Calu3 (cell line): Measurements from ENCODE around the gene CCDC127. TPM values are rescaled to one million over a fixed set of nuclear protein-coding genes. Genes with fewer than 3 reads are reported as not detected.

Source experiments
- BruUV-seq: library from RNA; stranded (reverse); fragments of 400-500 nt; replicated peaks from 2 replicates; lab custom pipeline; 2021; lab: Mats Ljungman, UMichigan
- CTCF ChIA-PET: fragments of 300-600 bp; sonication (Branson Sonifier 250); formaldehyde crosslinking; loops from one replicate; lab custom pipeline; 2022; ENCODE audit warnings: antibody characterized with exemption; lab: Charles Lee
- DNase-seq: peaks from one replicate; pipeline ENCODE4 v3.0.0; 2022
- H3K27ac Mint-ChIP-seq: one replicate; pipeline ENCODE4 v1.8.0; 2022; ENCODE audit warnings: mixed read lengths; ENCODE audit not compliant: unreplicated experiment
- H3K27me3 Mint-ChIP-seq: one replicate; pipeline ENCODE4 v1.8.0; 2022; ENCODE audit warnings: mixed read lengths; ENCODE audit not compliant: unreplicated experiment
- H3K36me3 Mint-ChIP-seq: one replicate; pipeline ENCODE4 v1.8.0; 2022; ENCODE audit warnings: mild to moderate bottlenecking, moderate library complexity, mixed read lengths; ENCODE audit not compliant: insufficient read depth, unreplicated experiment
- H3K4me1 Mint-ChIP-seq: one replicate; pipeline ENCODE4 v1.8.0; 2022; ENCODE audit warnings: mild to moderate bottlenecking, low read depth, mixed read lengths; ENCODE audit not compliant: unreplicated experiment
- H3K4me3 Mint-ChIP-seq: one replicate; pipeline ENCODE4 v1.8.0; 2022; ENCODE audit warnings: mild to moderate bottlenecking, low read depth, moderate library complexity, mixed read lengths; ENCODE audit not compliant: unreplicated experiment
- H3K9me3 Mint-ChIP-seq: one replicate; pipeline ENCODE4 v1.8.0; 2022; ENCODE audit warnings: low read depth, mixed read lengths; ENCODE audit not compliant: unreplicated experiment
- CTCF ChIP-seq: fragments of 200-600 bp; IDR thresholded peaks from one replicate; pipeline ENCODE4 v1.8.0; 2022; ENCODE audit warnings: antibody characterized with exemption; ENCODE audit not compliant: unreplicated experiment
- intact Hi-C: fragments of 100-400 bp; cut with micrococcal nuclease; formaldehyde crosslinking; loops from one replicate; pipeline ENCODE4 v1.10.0; 2022; ENCODE audit not compliant: unreplicated experiment
- total RNA-seq: library from RNA; stranded (reverse); gene quantifications from 2 replicates; pipeline ENCODE4 v1.2.3, GENCODE V29; 2022

CCDC127 gene
- total RNA-seq, 1 experiment from 2014 or later, result 7.3 TPM

- TF ChIP-seq CTCF, result no peak
- CTCF ChIA-PET, result interaction anchor here (0.6 kb wide), 1 partner anchor 9 kb away, joined by 3 read pairs; no protein-coding TSS in a partner anchor
- peaks cover 2% of the 10 kb centered on the region for H3K9me3 Mint-ChIP-seq
- BruUV-seq, result no TSS peak
- intact Hi-C loops, result no loop called here
- no peak overlapping the region for H3K4me3 Mint-ChIP-seq
- no peaks in the 10 kb centered on the region for H3K4me1 Mint-ChIP-seq
- no peak overlapping the region for H3K27ac Mint-ChIP-seq
- H3K36me3 Mint-ChIP-seq, result no peaks in the 10 kb centered on the region
- no peak for DNase-seq
- peaks cover 61% of the 10 kb centered on the region for H3K27me3 Mint-ChIP-seq
These were observed 63.1 kb downstream of the CCDC127 start for GRCh38 chr5:154826-155225.

GRCh38 chr5:154236-154635, 63.7 kb downstream of the CCDC127 start:
- no TSS peak for BruUV-seq
- Mint-ChIP-seq H3K9me3 (peaks cover 4% of the 10 kb centered on the region), H3K4me1 (no peaks in the 10 kb centered on the region), H3K27me3 (peaks cover 55% of the 10 kb centered on the region), H3K4me3 (no peak overlapping the region), H3K36me3 (no peaks in the 10 kb centered on the region), H3K27ac (no peak overlapping the region)
- no peak for TF ChIP-seq CTCF
- DNase-seq, result no peak
- intact Hi-C loops, result no loop called here
- CTCF ChIA-PET, result interaction anchor here (0.6 kb wide), 1 partner anchor 9 kb away, joined by 3 read pairs; no protein-coding TSS in a partner anchor

- TF ChIP-seq CTCF, result no peak
- intact Hi-C loops, result no loop called here
- H3K9me3 Mint-ChIP-seq, result peaks cover 8% of the 10 kb centered on the region
- no TSS peak for BruUV-seq
- CTCF ChIA-PET, result no interaction called here
- no peaks in the 10 kb centered on the region for H3K36me3 Mint-ChIP-seq
- DNase-seq, result no peak
- H3K27ac Mint-ChIP-seq, result no peak overlapping the region
- H3K27me3 Mint-ChIP-seq, result peaks cover 48% of the 10 kb centered on the region
- no peaks in the 10 kb centered on the region for H3K4me1 Mint-ChIP-seq
- no peak overlapping the region for H3K4me3 Mint-ChIP-seq
These were observed 64.7 kb downstream of the CCDC127 start for GRCh38 chr5:153256-153655.

GRCh38 chr5:152077-152476, 65.9 kb downstream of the CCDC127 start:
- no peak overlapping the region for H3K27ac Mint-ChIP-seq
- intact Hi-C loops, result no loop called here

More at GRCh38 chr5:152077-152476, 65.9 kb downstream of the CCDC127 start:
- TF ChIP-seq CTCF, result no peak
- Mint-ChIP-seq H3K27me3 (peaks cover 49% of the 10 kb centered on the region), H3K36me3 (peaks cover under 1% of the 10 kb centered on the region), H3K4me3 (no peak overlapping the region), H3K9me3 (peaks cover 18% of the 10 kb centered on the region), H3K4me1 (no peaks in the 10 kb centered on the region)
- no peak for DNase-seq
- CTCF ChIA-PET, result no interaction called here
- no TSS peak for BruUV-seq
